ENCODE measurements around the gene ZNF296. TPM values are rescaled to one million over a fixed set of nuclear protein-coding genes. Genes with fewer than 3 reads are reported as not detected.
A peak's percentile ranks its signal among the peaks of the same experiment; 100 is the strongest.
"Not testable (repeated sequence)": the region's sequence is repeated elsewhere in the genome, so short reads cannot be mapped to it uniquely, and the experiment has no call there.

ZNF296 gene
- not detected in 2 replicates for total RNA-seq (2014; rRNA removed; shearing (Covaris generic); ENCODE audit: low replicate concordance)

- in situ Hi-C loops (cut with HindIII; ENCODE audit: low pct_unique_long_range_greater_than_20kb, low sequenced_read_pairs), result no loop called here
- DNase-seq (ENCODE audit: low read depth), result peak; percentile 77
Measured at GRCh38 chr19:45076029-45076850, at the start of gene ZNF296. TSS of gene ZNF296 (minus strand) at chr19:45076478. CDS start at chr19:45076373, 105 bp downstream.

GRCh38 chr19:45125360-45125759 lies 49.1 kb upstream of the ZNF296 start:
- in situ Hi-C loops (cut with HindIII; ENCODE audit: low pct_unique_long_range_greater_than_20kb, low sequenced_read_pairs), result no loop called here
- DNase-seq (ENCODE audit: low read depth), result no peak

- in situ Hi-C loops (cut with HindIII; ENCODE audit: low pct_unique_long_range_greater_than_20kb, low sequenced_read_pairs), result no loop called here
Measured at GRCh38 chr19:45124021-45124420, 47.7 kb upstream of the ZNF296 start.

GRCh38 chr19:45123440-45123850 lies 47.2 kb upstream of the ZNF296 start:
- no peak for DNase-seq (ENCODE audit: low read depth)
- in situ Hi-C loops (cut with HindIII; ENCODE audit: low pct_unique_long_range_greater_than_20kb, low sequenced_read_pairs), result no loop called here

More at GRCh38 chr19:45124021-45124420, 47.7 kb upstream of the ZNF296 start:
- no peak for DNase-seq (ENCODE audit: low read depth)

GRCh38 chr19:45122832-45123231 lies 46.6 kb upstream of the ZNF296 start:
- no peak for DNase-seq (ENCODE audit: low read depth)
- in situ Hi-C loops (cut with HindIII; ENCODE audit: low pct_unique_long_range_greater_than_20kb, low sequenced_read_pairs), result no loop called here

GRCh38 chr19:45121827-45122345 lies 45.6 kb upstream of the ZNF296 start:
- DNase-seq (ENCODE audit: low read depth), result no peak
- in situ Hi-C loops (cut with HindIII; ENCODE audit: low pct_unique_long_range_greater_than_20kb, low sequenced_read_pairs), result no loop called here

GRCh38 chr19:45119582-45119981 lies 43.3 kb upstream of the ZNF296 start:
- no peak for DNase-seq (ENCODE audit: low read depth)

GRCh38 chr19:45118591-45119355 lies 42.5 kb upstream of the ZNF296 start:
- DNase-seq (ENCODE audit: low read depth); in situ Hi-C loops (cut with HindIII; ENCODE audit: low pct_unique_long_range_greater_than_20kb, low sequenced_read_pairs): not testable (repeated sequence)

More at GRCh38 chr19:45119582-45119981, 43.3 kb upstream of the ZNF296 start:
- in situ Hi-C loops (cut with HindIII; ENCODE audit: low pct_unique_long_range_greater_than_20kb, low sequenced_read_pairs), result no loop called here

GRCh38 chr19:45118106-45118505 lies 41.8 kb upstream of the ZNF296 start:
- DNase-seq (ENCODE audit: low read depth), result no peak
- in situ Hi-C loops (cut with HindIII; ENCODE audit: low pct_unique_long_range_greater_than_20kb, low sequenced_read_pairs), result no loop called here

- in situ Hi-C loops (cut with HindIII; ENCODE audit: low pct_unique_long_range_greater_than_20kb, low sequenced_read_pairs), result no loop called here
- no peak for DNase-seq (ENCODE audit: low read depth)
Measured at GRCh38 chr19:45117671-45118070, 41.4 kb upstream of the ZNF296 start.

- in situ Hi-C loops (cut with HindIII; ENCODE audit: low pct_unique_long_range_greater_than_20kb, low sequenced_read_pairs), result no loop called here
- DNase-seq (ENCODE audit: low read depth), result no peak
Measured at GRCh38 chr19:45117167-45117594, 40.9 kb upstream of the ZNF296 start.

GRCh38 chr19:45115809-45116615 lies 39.7 kb upstream of the ZNF296 start:
- DNase-seq (ENCODE audit: low read depth), result no peak

GRCh38 chr19:45114116-45114515 lies 37.8 kb upstream of the ZNF296 start:
- in situ Hi-C loops (cut with HindIII; ENCODE audit: low pct_unique_long_range_greater_than_20kb, low sequenced_read_pairs), result no loop called here
- DNase-seq (ENCODE audit: low read depth), result no peak

More at GRCh38 chr19:45115809-45116615, 39.7 kb upstream of the ZNF296 start:
- in situ Hi-C loops (cut with HindIII; ENCODE audit: low pct_unique_long_range_greater_than_20kb, low sequenced_read_pairs), result no loop called here

GRCh38 chr19:45113628-45114027 lies 37.4 kb upstream of the ZNF296 start:
- DNase-seq (ENCODE audit: low read depth), result no peak
- in situ Hi-C loops (cut with HindIII; ENCODE audit: low pct_unique_long_range_greater_than_20kb, low sequenced_read_pairs), result no loop called here

GRCh38 chr19:45112111-45112827 lies 36.0 kb upstream of the ZNF296 start:
- in situ Hi-C loops (cut with HindIII; ENCODE audit: low pct_unique_long_range_greater_than_20kb, low sequenced_read_pairs), result no loop called here
- DNase-seq (ENCODE audit: low read depth), result no peak

GRCh38 chr19:45110851-45111266 lies 34.6 kb upstream of the ZNF296 start:
- in situ Hi-C loops (cut with HindIII; ENCODE audit: low pct_unique_long_range_greater_than_20kb, low sequenced_read_pairs), result no loop called here
- DNase-seq (ENCODE audit: low read depth), result peak; percentile 35

GRCh38 chr19:45107621-45108150 lies 31.4 kb upstream of the ZNF296 start:
- in situ Hi-C loops (cut with HindIII; ENCODE audit: low pct_unique_long_range_greater_than_20kb, low sequenced_read_pairs), result no loop called here

More at GRCh38 chr19:45107621-45108150, 31.4 kb upstream of the ZNF296 start:
- DNase-seq (ENCODE audit: low read depth), result no peak

Measured in Caki2 (cell line).